D341Med (cell line): ENCODE results near the gene TRIP10.

Source experiments
- DNase-seq: peaks from one replicate; pipeline ENCODE4 v3.0.0; 2012; ENCODE audit warnings: low spot score

Gene TRIP10

DNA sequence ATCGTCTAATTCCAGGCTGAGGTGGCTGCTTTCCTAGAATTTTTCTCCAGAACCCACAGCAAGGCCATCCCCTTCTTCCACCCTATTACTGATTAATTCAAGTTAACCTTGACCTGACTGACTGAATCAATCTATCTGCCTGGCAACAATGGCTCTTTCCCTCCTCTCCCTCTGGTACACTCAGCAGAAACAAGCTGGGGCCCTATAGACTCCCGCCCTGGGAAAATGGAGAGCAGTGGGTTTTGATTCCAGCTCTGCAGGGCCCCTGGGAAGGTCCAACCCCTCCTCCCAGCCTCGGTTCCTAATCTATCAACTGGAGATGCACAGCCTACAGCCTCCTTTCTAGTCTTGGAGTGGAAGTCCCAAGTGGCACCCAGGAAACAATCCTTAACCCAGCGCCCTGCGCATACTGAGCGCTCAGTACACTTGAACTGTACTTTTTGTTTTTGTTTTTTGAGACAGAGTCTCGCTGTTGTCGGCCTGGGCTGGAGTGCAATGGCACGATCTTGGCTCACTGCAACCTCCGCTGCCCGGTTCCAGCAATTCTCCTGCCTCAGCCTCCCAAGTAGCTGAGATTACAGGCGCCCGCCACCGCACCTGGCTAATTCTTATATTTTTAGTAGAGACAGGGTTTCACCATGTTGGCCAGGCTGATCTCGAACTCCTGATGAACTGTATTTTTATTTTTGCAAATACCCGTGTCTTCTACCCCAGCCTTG lies 13.8 kb upstream of the TRIP10 start:
- DNase-seq: peak; percentile 15

DNA sequence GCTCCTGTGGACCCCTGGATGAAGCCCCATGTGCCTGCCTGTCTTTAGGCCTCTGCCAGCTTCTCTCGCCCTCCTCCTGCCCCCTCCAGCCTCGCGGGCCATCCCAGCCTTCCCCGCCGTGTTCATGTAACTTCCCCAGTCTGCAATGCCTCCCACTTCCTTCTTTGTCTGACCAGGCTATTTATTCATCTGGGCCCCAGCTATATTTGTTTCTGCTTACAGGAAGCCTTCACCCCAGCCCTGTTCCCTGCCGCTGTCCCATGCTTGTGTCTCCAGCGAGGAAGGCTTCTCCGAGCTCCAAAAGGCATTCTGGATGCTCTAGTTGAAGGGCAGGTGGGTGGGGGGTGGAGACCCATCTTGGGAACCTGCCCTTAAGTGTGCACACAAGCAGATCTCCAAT lies 11.1 kb upstream of the TRIP10 start:
- peak; percentile 18 for DNase-seq

DNA sequence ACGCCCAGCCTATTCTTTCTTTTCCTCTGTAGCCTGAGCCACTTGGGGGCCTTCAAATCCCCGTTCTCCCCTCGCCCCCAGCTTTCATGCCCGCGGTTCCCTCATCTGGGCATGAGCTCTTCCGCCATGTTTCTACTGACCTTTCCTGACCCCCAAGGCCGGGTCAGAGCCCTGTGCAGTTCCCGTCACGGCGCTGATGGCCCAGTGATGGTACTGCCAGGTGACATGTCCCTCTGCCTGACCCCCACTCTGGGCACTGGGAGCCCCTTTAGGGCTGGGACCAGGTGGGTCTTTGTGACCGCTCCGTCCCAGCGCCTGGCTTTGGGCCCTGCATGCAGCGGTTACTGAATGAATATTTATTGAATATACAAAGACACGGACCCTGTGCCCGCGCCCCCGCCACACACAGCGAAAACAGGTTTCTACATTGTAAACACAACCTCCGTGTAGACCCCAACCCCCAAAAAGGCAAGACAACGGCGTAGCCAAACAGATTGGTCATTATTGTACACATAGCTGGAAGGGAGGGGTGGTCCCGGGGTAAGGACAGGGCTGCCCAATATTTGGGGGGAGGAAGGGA lies 9.8 kb upstream of the TRIP10 start:
- no peak for DNase-seq

DNA sequence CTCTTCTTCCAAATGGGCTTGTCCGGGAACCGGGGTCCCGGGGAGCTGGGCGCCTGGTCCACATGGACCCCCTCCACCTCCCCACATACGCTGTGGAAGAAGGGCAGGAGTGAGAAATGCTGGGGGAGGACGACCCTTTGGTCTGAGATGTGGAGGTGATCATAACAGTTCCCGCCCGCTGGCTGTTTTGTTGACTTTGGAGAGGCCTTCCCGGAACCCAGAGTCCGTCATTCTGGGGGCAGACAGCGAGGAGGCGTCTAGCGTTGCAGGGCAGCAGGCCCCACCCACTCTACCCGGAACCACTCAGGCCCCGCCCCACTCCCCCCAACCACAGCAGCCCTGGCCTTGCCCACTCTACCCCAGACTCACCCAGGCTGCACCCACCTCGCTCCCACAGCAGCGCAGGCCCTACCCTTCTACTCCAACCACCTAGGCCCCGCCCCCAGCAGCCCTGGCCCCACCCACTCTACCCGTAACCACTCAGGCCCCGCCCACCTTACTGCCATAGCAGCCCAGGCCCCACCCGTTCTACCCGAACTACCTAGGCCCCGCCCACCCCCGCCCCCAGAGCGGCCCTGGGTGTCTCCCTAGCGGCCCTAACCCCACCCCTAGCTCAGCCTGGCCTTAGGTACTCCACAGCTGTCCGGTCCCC lies 9.2 kb upstream of the TRIP10 start:
- peak; percentile 46 for DNase-seq

DNA sequence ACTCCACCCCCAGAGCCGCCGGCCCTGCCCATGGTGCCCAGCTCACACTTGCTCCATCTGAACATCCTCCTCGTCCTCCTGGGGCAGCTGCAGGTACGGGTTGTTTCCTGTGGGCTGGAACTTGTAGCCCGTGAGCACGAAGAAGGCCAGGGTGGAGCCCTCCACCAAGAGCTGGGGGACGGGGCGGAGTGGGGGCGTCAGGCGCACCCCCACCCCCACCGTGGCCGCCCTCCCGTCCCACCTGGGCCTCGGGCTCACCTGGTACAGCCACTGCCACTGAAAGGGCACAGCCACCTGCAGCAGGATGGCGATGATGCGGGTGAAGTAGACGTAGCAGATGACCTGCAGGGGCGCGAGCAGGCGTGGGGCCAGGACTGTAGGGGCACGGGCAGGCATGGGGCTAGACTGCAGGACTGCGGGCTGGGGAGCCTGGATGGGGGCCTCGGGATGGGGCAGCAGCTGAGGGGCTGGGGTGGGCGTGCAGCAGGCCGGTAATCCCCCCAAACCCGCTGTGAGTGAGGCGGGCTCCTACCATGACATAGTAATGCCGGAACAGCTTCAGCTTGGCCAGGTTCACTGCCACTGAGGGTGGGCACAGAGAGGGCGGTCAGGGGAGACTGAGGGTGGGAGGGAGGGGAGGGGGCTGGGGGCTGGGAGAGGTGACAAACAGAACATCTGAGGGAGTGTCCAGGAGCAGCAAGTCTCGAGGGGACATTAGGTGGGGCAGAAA lies 8.4 kb upstream of the TRIP10 start:
- DNase-seq: no peak

DNA sequence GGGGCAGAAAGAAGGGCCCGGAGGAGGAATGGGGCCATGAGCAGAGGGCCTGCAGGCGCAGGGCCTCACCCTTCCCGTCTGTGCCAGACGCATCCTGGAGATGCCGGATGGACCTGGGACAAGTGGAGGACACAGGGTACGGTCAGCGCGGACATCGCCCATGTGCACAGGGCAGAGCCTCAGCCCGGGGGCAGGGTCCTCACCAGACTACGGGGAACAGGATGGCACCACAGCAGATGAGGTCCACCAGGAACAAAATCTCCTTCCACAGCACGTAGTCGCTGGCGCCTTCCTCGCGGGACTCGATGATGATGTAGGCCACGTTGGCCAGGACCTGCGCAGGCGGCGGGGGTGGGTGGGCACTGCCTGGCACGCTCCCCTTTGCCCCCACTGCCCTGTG lies 7.7 kb upstream of the TRIP10 start:
- DNase-seq: no peak

DNA sequence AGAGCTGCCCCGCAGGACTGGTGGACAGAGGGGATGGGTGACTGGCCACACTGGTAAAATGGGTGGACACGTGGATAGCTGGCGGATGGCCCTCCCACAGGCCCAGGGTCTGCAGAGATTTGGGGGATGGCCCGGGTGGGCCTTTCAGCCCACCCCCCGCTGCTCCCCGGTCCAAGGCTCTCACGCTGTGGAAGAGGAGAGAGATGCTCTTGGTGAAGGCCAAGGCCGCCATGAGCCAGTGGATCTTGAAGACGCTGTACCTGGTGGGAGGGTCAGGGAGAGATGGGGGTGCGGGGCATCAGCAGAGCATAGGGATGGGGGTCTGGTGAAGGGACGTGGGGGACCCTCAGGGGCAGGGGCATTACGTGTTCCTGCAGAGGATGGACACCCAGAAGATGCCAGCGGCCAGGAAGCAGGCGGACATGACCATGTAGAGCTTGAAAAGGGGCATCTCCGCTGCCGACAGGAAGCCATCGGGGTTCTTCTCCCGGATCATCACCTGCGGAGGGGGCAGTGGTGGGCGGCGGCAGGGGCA lies 6.6 kb upstream of the TRIP10 start:
- DNase-seq: no peak

DNA sequence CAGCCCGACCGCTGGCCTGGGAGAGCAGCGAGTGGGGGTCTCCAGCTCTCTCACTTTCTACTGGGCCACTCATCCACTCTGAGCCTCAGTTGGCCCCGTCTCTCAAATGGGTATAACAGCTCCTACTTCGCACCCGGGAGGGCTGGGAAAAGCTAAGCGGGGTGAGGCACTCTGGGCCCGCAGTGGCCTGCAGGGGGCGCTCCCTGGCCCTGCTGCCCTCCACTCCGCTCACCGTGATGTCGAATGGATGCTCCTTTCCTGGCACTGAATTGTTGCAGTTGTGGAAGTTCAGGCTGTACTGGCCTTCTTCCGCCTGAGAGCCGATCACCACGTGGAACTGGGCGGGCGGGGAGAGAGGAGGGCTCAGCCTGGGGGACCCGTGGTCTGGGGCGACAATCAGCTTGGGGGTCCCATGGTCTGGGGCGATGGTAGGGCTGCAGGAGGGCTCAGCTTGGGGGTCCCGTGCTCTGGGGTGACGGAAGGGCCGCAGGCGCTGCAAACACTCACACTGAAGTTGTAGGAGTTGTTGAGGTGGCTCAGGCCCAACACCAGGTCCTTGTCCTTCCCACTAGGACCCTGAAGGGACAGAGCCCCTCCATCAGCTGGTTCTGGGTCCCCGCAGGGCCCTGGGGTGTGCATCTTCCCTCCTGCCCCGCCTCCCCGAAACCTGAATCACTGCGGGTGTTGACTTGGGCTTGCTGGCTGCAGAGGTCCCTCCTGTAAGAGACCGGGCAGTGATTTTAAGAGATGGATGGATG lies 6.0 kb upstream of the TRIP10 start:
- no peak for DNase-seq

DNA sequence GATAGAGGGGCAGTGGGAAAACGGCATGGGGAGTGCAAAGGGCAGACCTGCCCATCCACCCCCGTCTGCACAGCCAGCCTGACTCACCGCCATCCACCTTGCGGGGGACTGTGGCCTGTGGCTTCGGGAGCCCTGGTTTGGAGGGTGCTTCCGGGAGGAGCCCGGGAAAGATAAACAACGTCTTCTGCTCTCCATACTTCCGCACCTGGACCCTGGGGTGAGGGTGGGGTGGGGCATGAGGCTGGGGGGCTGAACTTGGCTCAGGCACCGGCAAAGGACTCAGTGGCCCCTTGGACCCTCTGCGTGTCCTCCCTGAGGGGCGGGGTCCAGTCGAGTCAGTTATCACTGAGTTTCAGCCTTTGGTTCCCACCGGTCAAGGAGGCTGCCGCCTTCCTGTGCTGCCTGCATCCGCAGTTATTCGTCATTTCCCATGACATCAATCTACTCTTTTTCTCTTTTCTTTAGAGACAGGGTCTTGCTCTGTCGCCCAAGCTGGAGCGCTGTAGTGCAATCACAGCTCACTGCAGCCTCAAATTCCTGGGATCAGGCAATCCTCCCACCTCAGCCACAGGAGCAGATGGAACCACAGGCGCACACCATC lies 5.3 kb upstream of the TRIP10 start:
- no peak for DNase-seq

DNA sequence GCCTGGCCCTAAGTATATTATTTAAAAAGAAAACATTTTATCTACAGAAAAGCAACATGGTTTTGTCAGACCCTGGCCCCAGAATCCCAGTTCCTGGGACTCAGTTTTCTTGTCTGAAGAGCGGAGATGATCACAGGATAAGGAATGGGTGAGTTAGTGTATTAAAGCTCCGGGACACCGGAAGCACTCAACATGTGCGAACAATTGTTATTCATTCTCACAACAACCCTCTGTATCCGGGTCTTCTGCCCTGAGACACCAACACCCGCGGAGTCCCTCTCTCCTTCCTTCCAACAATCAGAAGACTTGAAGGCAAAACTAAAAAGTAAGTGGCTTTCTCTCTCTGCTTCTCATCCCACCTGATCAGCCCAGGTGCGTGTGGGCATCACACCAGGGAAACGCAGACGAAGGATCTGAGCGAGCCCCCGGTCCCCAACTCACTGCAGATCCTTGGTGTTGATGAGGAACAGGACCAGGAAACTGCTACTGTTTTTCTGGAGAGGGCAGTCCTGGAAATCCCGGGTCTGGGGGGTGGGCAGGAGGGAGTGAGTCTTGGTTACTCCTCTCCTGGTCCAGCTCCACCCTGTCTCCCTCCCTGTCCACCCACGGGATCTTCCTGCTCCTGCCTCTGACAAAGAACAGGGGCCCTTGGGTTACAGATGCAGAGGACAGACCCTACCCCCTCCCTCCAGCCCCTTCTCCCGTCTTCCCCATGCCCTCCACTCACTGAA lies 4.1 kb upstream of the TRIP10 start:
- no peak for DNase-seq

DNA sequence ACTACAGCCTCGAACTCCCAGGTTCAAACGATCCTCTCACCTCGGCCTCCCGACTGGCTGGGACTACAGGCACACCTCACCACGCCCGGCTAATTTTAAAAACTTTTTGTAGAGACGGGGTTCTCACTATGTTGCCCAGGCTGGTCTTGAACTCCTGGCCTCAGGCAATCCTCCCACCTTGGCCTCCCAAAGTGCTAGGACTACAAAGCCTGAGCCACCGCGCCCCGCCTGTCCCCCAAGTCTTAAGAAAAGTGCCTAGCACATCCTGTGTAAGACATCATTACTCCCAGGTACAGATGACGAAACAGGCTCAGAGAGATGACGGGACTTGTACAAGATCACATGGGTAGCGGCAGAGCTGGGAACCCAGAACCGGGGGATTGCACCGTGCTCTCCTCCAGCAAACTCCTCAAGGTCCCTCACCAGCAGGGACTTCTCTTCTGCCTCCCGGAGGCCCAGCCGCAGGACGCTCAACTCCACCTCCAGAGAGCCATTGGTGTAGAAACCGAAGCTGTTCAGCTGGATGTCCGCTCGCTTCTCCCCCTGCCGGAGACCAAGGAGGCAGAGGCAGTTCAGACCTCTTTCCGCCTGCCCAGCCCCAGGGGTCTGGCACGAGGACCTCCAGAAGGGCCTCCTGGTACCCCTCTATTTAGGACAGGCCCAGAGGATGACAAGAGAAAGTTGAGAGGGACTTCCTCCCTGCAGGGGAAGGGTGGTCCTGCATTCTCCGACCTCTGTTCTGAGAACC lies 3.1 kb upstream of the TRIP10 start:
- DNase-seq: peak; percentile 75

DNA sequence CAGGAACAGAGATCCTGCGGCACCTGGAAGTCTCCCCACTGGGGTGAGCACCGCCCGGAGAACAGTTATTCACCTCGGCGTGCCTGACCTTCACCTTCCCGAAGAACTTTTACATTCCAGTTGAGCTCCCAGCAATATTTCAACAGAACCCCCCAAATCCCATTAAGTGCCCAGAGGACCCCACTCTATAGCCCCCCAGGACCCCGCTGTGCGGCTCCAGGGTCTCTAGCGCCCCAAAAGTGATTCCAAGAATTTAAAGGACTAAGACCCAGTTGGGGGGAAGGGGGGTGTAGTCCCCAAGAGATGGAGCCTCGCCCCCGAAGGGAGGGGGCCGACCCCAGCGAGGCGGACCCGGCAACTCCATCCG lies 2.6 kb upstream of the TRIP10 start:
- DNase-seq: no peak

DNA sequence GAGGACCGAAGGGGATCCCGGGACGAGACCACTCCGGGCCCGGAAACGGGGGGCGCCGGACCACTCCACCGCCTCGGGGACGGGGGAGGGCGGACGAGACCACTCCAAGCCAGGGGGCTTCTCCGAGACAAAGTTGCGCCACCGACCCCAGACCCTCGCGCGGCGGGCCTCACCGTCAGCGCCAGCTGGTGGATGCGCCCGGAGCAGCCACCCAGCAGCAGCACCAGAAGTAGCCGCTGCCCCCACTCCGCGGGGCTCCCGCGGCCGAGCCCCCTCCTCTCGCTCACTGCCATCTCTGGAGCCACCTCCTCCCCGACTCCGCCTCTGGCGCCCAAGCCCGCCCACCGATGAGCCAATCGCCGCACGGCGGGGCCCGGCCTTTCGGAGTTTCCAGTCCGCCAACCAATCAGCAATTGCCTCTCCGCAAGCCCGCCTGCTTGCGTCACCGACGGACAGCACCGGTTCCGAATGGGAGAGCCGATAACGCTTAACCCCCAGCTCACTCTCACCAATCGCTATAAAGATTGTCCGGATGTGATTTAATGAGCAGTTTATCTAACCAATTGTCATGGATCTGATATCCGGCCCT lies 2.1 kb upstream of the TRIP10 start, which contains the start of gene GPR108:
Gene GPR108 (minus strand): TSS at position 297 of the 589 bp plus-strand sequence. CDS start 4 bp downstream, at position 293.
- DNase-seq: peak; percentile 98

DNA sequence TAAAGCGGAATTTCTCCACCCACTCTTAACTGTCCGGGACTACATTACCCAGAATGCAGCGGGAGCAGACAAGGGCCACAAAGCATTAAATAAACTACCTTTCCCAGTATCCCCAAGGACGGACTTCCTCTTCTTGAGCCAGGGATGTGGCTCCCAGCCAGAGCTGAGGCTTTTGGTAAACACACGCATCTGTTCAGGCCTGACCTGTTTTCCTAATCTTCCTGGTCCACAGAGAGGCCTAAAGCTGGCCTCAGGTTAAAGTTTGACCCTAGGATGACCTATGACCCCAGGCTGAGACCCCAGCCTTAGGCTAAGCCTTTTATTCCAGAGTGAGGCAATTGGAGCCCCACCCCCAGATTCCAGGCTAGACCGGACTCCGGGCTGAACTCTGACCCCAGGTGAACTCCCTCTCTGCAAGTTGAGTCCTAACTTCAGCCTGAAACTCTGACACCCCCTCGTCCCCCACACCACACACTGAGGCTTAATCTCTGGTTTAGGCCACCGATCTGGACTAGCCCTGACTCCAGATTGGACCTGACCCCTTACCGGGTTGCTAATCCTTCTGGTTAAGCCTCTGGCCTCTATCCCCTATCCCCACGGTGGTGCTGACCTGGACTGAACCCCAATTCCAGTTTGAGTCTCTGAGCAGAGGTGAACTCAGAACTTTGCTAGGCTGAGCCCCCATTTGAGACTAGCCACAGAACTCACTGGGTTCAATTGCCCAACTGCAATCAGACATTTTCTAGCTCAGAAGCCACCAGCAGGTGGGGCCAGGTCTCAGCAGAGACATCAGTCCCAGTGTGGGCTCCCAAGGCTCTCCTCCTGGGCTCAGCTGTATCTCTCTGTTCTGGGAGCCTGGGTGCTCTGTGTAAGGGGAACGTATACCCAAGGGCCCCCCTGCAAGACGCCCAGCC lies 1.4 kb upstream of the TRIP10 start:
- no peak for DNase-seq

DNA sequence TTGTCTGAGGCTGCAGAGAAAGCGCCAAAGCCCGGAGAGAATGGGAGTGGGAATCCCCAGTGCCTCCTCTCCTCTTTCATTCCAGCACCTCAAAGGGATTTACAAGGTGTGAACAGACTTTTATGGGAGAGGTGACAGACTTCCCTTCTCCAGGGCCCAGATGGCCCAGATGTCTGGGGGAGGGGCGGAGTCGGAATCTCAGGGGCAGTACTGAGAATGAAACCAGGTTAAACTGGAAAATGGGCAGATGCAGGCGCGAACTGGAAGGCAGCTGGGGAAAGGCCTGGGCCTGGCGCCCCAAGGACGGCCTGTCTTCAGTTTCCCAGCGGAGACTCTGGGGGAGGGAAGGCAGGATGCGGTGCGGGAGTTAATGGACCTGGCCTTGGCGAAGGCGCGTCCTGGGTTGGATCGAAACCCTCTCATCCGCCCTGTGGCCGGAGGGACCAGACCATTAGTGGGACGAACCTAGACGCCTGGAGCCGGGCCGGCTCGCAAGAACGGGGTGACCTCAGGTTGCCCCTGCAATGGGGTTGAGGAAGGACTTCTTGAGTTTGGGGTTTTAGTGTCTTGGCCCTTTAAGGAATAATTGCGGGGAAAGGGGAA lies 592 bp upstream of the TRIP10 start:
- DNase-seq: peak; percentile 70

DNA sequence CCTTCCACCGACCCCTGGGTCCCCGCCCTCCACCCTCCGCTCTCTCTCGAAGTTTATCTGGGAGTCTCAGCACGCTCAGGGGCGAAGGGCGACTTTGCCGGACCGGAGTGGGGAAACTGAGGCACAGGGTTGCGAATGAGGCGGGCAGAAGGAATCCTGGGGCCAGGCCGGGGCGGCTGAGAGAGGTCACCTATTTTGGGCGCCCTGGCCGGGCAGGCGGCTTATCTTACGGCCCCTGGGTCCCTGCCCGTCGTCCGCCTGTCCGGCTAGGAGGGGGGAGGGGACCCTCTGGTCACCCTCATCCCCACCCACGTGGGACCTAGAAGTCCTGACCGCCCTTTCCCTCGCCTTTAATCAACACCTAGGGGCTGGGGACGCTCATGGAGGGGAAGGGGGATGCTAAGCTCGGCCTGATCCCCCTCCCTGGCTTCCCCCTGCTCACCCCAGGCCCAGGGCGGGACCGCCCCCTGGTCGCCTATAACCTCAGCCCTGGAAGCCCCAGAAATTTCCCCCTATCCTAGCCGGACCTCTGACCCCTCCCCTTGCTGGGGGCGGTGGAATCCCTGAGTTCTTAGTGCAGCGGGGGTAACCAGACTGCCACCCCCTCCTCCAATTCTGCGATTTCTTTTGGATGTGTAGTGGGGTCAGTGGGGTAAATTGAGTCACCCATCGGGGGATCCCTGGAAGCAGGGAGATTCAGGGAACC lies 556 bp downstream of the TRIP10 start:
- no peak for DNase-seq

DNA sequence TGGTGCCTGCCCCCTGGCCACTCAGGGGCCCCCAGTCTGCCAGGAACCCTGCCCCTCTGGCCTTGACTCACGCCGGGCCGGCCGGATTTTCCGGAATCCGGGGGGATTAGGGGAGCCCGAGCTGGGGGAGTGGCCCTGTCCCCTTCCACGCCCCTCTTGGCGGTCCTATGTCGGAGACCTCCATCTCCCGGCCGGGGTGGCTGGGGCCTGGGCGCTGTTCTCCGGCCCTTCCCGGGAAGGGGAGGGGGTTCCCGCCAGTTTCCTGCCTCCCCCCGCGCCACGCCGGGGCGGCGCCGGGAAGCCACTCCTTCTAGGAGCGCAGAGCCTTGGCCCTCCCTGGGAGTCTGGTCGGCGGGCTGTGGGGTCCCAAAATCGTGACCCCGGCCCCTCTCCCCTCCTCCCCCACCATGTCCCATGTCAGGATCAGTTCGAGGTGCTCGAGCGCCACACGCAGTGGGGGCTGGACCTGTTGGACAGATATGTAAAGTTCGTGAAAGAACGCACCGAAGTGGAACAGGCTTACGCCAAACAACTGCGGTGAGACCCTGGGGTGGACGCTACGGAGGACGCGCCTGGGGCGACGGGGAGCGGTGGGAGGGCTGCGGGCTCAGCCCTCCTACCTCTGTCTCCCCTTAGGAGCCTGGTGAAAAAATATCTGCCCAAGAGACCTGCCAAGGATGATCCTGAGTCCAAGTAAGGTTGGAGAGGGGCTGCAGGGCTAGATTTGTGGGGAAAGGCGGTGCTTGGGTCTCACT lies 1.3 kb downstream of the TRIP10 start:
- peak; percentile 67 for DNase-seq
